Activated B cell treated with CpG ODN at 0.5 μM for 24 hours (primary cell): ENCODE measurements around the gene TMEM89. TPM values are rescaled to one million over a fixed set of nuclear protein-coding genes. Genes with fewer than 3 reads are reported as not detected.

Experiments used
- ATAC-seq: fragments of 200-7000 bp; cut with Tn5 transposase; one replicate; pipeline ENCODE4 v1.10.0; 2021; ENCODE audit warnings: low read depth, mild to moderate bottlenecking, moderate library complexity
- CTCF ChIA-PET: fragments of 350-600 bp; sonication (Branson Sonifier 250); formaldehyde crosslinking; loops from one replicate; lab custom pipeline; 2021; ENCODE audit warnings: antibody characterized with exemption; lab: Charles Lee
- POLR2A ChIA-PET: fragments of 350-600 bp; sonication (Branson Sonifier 250); formaldehyde crosslinking; loops from one replicate; lab custom pipeline; 2021; ENCODE audit warnings: antibody characterized with exemption; lab: Charles Lee
- DNase-seq: peaks from one replicate; pipeline ENCODE4 v3.0.0; 2022
- H3K27ac Mint-ChIP-seq: one replicate; pipeline ENCODE4 v1.8.0; 2020; ENCODE audit warnings: mixed read lengths
- H3K27me3 Mint-ChIP-seq: one replicate; pipeline ENCODE4 v1.8.0; 2021; ENCODE audit warnings: mixed read lengths
- H3K36me3 Mint-ChIP-seq: one replicate; pipeline ENCODE4 v1.8.0; 2021; ENCODE audit warnings: low read depth, mixed read lengths
- H3K4me1 Mint-ChIP-seq: one replicate; pipeline ENCODE4 v1.8.0; 2021; ENCODE audit warnings: mixed read lengths
- H3K4me3 Mint-ChIP-seq: one replicate; pipeline ENCODE4 v1.8.0; 2020; ENCODE audit warnings: mild to moderate bottlenecking, mixed read lengths
- H3K9me3 Mint-ChIP-seq: one replicate; pipeline ENCODE4 v1.8.0; 2020; ENCODE audit warnings: mixed read lengths
- CTCF ChIP-seq: fragments of 200-600 bp; IDR thresholded peaks from one replicate; pipeline ENCODE4 v1.8.0; 2022; ENCODE audit warnings: antibody characterized with exemption, mild to moderate bottlenecking
- intact Hi-C: fragments of 100-400 bp; cut with micrococcal nuclease; formaldehyde crosslinking; loops from one replicate; pipeline ENCODE4 v1.15.1; 2024
- total RNA-seq: library from RNA; stranded (reverse); gene quantifications from 2 replicates; pipeline ENCODE4 v1.2.3, GENCODE V29; 2022

The TMEM89 gene
- total RNA-seq, 1 donor from 2014 or later = not detected

DNA sequence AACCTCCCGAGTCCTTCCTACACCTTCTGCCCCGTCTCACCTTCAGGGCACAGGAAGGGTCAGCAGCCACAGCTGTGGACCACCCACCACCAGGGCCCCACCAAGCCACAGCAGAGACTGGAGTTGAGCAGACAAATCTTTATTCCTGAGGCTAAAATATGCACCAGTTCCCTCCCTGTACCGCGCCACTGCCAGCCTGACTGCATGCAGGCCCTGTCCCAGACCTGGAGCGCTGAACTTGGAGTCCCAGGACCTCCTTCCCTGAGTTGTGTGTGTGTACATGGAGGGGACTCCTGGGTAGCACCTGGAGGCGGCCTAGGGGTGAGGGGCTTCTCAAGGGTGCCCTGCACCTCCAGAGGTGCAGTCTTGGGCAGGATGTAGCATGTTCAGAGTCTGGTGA lies 4.0 kb upstream of the TMEM89 start:
- no peaks in the 10 kb centered on the region for H3K27me3 Mint-ChIP-seq
- intact Hi-C loops = no loop called here
- ATAC-seq (no peak), DNase-seq (no peak)
- H3K4me1 Mint-ChIP-seq = no peaks in the 10 kb centered on the region
- no peak overlapping the region for H3K27ac Mint-ChIP-seq
- H3K9me3 Mint-ChIP-seq = no peaks in the 10 kb centered on the region
- H3K4me3 Mint-ChIP-seq = no peak overlapping the region
- no peak for TF ChIP-seq CTCF
- ChIA-PET POLR2A (no interaction called here), CTCF (no interaction called here)
- peaks cover 9% of the 10 kb centered on the region for H3K36me3 Mint-ChIP-seq

DNA sequence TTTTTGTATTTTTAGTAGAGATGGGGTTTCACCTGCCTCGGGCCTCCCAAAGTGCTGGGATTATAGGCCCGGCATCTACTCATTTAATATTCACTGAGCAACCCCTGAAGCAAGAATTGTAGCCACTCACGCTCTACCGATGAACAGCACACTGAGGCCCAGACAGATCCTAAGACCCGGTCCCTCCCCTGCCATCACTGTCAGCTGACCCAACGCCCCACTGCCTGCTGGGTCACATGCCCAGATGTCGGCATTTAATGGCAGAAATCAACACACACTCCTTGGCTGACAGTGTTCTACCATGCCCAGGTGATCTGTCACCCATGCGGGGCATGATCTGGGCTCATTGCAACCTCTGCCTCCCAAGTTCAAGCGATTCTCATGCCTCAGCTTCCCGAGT lies 3.2 kb upstream of the TMEM89 start:
- Mint-ChIP-seq H3K27me3 (no peaks in the 10 kb centered on the region), H3K4me1 (no peaks in the 10 kb centered on the region), H3K4me3 (no peak overlapping the region), H3K36me3 (peaks cover 9% of the 10 kb centered on the region), H3K27ac (no peak overlapping the region), H3K9me3 (no peaks in the 10 kb centered on the region)
- CTCF ChIA-PET = no interaction called here
- ATAC-seq = no peak
- DNase-seq = no peak
- no peak for TF ChIP-seq CTCF
- intact Hi-C loops = no loop called here
- POLR2A ChIA-PET = no interaction called here

- TF ChIP-seq CTCF = no peak
- ChIA-PET POLR2A (interaction anchor here (0.6 kb wide), 1 partner anchor 152 kb away, joined by 7 read pairs; no protein-coding TSS in a partner anchor), CTCF (no interaction called here)
- Mint-ChIP-seq H3K36me3 (peaks cover 9% of the 10 kb centered on the region), H3K27me3 (no peaks in the 10 kb centered on the region), H3K27ac (no peak overlapping the region), H3K9me3 (no peaks in the 10 kb centered on the region), H3K4me3 (no peak overlapping the region), H3K4me1 (no peaks in the 10 kb centered on the region)
- intact Hi-C loops = no loop called here
- ATAC-seq (no peak), DNase-seq (no peak)
These were observed 2.4 kb upstream of the TMEM89 start for GRCh38 chr3:48623851-48624547.

DNA sequence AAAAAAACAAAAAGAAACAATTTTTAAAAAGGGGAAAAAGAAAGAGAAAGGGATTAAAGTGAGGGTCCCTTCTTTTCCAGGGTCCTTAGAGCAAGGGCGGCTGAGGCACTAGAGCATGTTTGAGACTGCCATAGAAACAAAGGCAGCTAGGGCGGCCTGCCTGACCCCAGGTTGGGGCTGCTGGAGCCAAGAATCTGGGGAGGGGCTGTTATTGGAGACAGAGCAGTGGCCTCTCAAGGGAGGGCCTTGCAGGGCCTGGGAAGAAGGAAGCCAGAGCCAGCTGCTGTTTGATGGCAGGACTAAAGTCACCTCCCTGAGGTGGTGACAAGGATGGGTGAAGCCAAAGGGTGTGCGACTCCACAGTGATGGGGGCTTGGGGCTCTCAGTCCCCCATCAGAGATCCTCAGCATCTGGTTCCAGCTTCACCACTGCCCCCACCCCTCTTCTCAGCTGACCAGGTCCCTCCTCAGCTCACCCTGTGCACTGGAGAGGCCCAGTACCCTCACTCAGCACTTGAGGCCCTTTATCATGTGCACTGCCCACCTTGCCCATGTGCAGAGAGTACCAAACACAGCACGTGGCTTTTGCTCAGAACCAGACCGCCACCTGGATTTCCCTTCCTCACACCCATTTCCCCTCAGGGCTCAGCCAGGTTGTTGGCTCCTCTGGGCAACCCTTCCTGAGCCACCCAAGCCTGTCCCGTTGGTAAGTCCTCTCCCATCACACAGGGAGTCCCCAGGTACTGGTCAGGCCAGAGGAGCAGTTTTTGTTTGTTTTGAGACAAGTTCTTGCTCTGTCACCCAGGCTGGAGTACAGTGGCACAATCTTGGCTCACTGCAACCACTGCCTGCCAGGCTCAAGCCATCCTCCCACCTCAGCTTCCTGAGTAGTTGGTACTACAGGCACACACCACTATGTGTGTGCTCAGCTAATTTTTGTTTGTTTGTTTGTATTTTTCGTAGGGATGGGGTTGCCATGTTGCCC lies 1.7 kb downstream of the TMEM89 start:
- no peak overlapping the region for H3K27ac Mint-ChIP-seq
- peaks cover 6% of the 10 kb centered on the region for H3K9me3 Mint-ChIP-seq
- DNase-seq = no peak
- POLR2A ChIA-PET = no interaction called here
- intact Hi-C loops = no loop called here
- no peaks in the 10 kb centered on the region for H3K4me1 Mint-ChIP-seq
- TF ChIP-seq CTCF = no peak
- no peak overlapping the region for H3K4me3 Mint-ChIP-seq
- CTCF ChIA-PET = no interaction called here
- ATAC-seq = no peak
- H3K27me3 Mint-ChIP-seq = no peaks in the 10 kb centered on the region
- peaks cover under 1% of the 10 kb centered on the region for H3K36me3 Mint-ChIP-seq

DNA sequence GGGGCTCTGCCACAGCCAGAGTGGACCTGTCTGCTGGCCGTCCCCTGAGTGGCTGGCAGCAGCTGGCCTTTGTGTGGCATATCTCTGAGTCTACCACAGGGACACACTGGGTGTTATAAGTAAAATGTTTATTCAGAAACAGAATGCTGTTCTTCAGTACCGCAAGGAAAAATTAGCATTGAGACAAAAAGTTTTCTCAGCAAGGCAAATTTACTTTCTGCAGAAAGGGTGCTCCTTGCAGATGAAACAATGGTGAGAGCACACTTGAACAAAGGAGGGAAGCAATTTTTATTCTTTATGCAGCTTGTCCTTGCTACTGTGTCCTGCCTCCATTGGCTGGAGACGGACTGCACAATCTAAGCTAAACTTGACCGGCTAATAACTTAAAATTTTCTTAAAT lies 4.0 kb downstream of the TMEM89 start:
- H3K36me3 Mint-ChIP-seq = no peaks in the 10 kb centered on the region
- TF ChIP-seq CTCF = no peak
- no peaks in the 10 kb centered on the region for H3K4me1 Mint-ChIP-seq
- ChIA-PET POLR2A (interaction anchor here (0.6 kb wide), 1 partner anchor 1470 kb away, joined by 4 read pairs; no protein-coding TSS in a partner anchor), CTCF (no interaction called here)
- H3K9me3 Mint-ChIP-seq = peaks cover 6% of the 10 kb centered on the region
- H3K4me3 Mint-ChIP-seq = no peak overlapping the region
- no peaks in the 10 kb centered on the region for H3K27me3 Mint-ChIP-seq
- intact Hi-C loops = no loop called here
- H3K27ac Mint-ChIP-seq = no peak overlapping the region
- no peak for DNase-seq
- no peak for ATAC-seq
